Measurements from ENCODE around the gene RNF187. TPM values are rescaled to one million over a fixed set of nuclear protein-coding genes. Genes with fewer than 3 reads are reported as not detected.

RNF187 gene
- total RNA-seq, 1 experiment from 2014 or later, result 63.4 TPM

GRCh38 chr1:228457396-228458176 lies 29.6 kb upstream of the RNF187 start:
- Histone ChIP-seq H2BK20ac (ENCODE audit: low read depth, low read length, poor library complexity, severe bottlenecking) (no peak overlapping the region), H3K9me3 (ENCODE audit: control insufficient read depth, low read depth, low read length) (no peaks in the 10 kb centered on the region), H3K27me3 (ENCODE audit: insufficient read depth, low read length) (peaks cover 3% of the 10 kb centered on the region; the same call in 1 of the 2 replicates), H2BK120ac (ENCODE audit: low read depth, low read length, poor library complexity, severe bottlenecking) (no peak overlapping the region), H3K79me1 (ENCODE audit: insufficient read depth, low read depth, low read length, poor library complexity, severe bottlenecking) (no peaks in the 10 kb centered on the region), H3K9ac (ENCODE audit: extremely low read depth, insufficient read length, low read length) (peak overlapping the region; percentile 47), H2AFZ (ENCODE audit: low read length) (no peak overlapping the region), H2AK5ac (ENCODE audit: insufficient read length, low read length) (no peak overlapping the region), H4K5ac (ENCODE audit: insufficient read length, low read depth, low read length) (no peak overlapping the region), H4K91ac (ENCODE audit: insufficient read length, low read depth, low read length) (no peak overlapping the region), H3K4me2 (ENCODE audit: insufficient read depth, insufficient read length, low read length) (peak overlapping the region; percentile 77), H3K56ac (ENCODE audit: insufficient read length, low read depth, low read length) (no peak overlapping the region), H4K8ac (replicated peaks; ENCODE audit: insufficient read length, low read depth, low read length) (no peak overlapping the region), H3K23ac (ENCODE audit: insufficient read length, low read depth, low read length) (no peak overlapping the region), H3K4ac (ENCODE audit: low read depth, low read length) (no peak overlapping the region), H4K20me1 (ENCODE audit: control insufficient read depth, insufficient read depth, insufficient read length) (no peaks in the 10 kb centered on the region), H2BK12ac (ENCODE audit: insufficient read length, low read depth, low read length) (no peak overlapping the region), H3K14ac (ENCODE audit: insufficient read depth, low read length) (peak overlapping the region; percentile 75), H3T11ph (ENCODE audit: low read length) (no peak overlapping the region), H3K18ac (ENCODE audit: insufficient read length, low read depth, low read length) (peak overlapping the region; percentile 62), H3K4me1 (ENCODE audit: insufficient read depth, low read length) (no peaks in the 10 kb centered on the region), H3K79me2 (ENCODE audit: insufficient read depth, low read length) (no peaks in the 10 kb centered on the region), H2BK5ac (ENCODE audit: insufficient read length, low read length) (no peak overlapping the region), H3K23me2 (ENCODE audit: insufficient read length, low read depth, low read length, poor library complexity, severe bottlenecking) (no peaks in the 10 kb centered on the region), H3K27ac (ENCODE audit: insufficient read length, low read depth, low read length) (no peak overlapping the region), H2BK15ac (ENCODE audit: low read depth, low read length) (no peak overlapping the region)
- peaks cover 21 to 28% of the 10 kb centered on the region in 2 experiments for H3K4me1 Mint-ChIP-seq
- H3K27me3 Mint-ChIP-seq (ENCODE audit: low read depth), result peaks cover 40% of the 10 kb centered on the region
- TF ChIP-seq CTCF (conservative IDR thresholded peaks at IDR 0.05), result peak; percentile 57
- peaks cover 4 to 8% (median 5%) of the 10 kb centered on the region in 3 experiments; a peak in 6 of 7 replicates for H3K36me3 Mint-ChIP-seq (ENCODE audit: insufficient read depth in 1 of 3, low read depth in 3 of 3)
- H3K27ac Mint-ChIP-seq, result peak overlapping the region; percentile 94 to 99 (median 99)
- peak overlapping the region; percentile 95 to 100 for H3K4me3 Mint-ChIP-seq
- WGBS (ENCODE audit: extremely low coverage, insufficient read length, low lambda C conversion rate), result no CpG with 5 or more reads among the region's 74 CpGs
- no peaks in the 10 kb centered on the region; a peak in 1 of 5 replicates for H3K9me3 Mint-ChIP-seq
- peak; percentile 93 for DNase-seq

All from H9 (cell line).